Prostate gland (tissue), 2 donors: ENCODE results near the gene VPS37B.

ENCODE experiments used
- CTCF ChIP-seq, 4 experiments: fragments of 200-600 bp in 2 of 4; fragments of 450-650 bp in 2 of 4; sonication (generic) in 2 of 4; IDR thresholded peaks; 1 replicate in 3 of 4; 2 replicates in 1 of 4; pipeline ENCODE4 v1.5.1; 2016 to 2019; ENCODE audit warnings: antibody characterized with exemption in 4 of 4, mild to moderate bottlenecking in 2 of 4, moderate library complexity in 2 of 4
- POLR2A ChIP-seq: fragments of 450-650 bp; IDR thresholded peaks from one replicate; pipeline ENCODE4 v1.6.1; 2016; ENCODE audit warnings: antibody characterized with exemption, mild to moderate bottlenecking
- POLR2AphosphoS5 ChIP-seq: sonication (generic); formaldehyde crosslinking; IDR thresholded peaks from one replicate; pipeline ENCODE4 v1.6.1; 2017; ENCODE audit warnings: antibody characterized with exemption

GRCh38 chr12:122939125-122939524, 43.2 kb upstream of the VPS37B start:
- TF ChIP-seq CTCF (IDR thresholded peaks at IDR 0.05) = no peak
- no peak for TF ChIP-seq POLR2A
- TF ChIP-seq POLR2AphosphoS5 = no peak
